ENCODE data around the gene CAMK4.

The CAMK4 gene

GRCh38 chr5:111227801-111228200 lies 3.6 kb downstream of the CAMK4 start:
- no peak for TF ChIP-seq CTCF (conservative IDR thresholded peaks at IDR 0.05; ENCODE audit: low read depth)
- H3K27ac ChIP-seq: peak overlapping the region; percentile 64
- peak; percentile 38 for DNase-seq (ENCODE audit: low spot score)
- POLR2A ChIA-PET (ENCODE audit: low non-redundant PET): no interaction called here
- CTCF ChIA-PET: no interaction called here

GRCh38 chr5:111228520-111229220 lies 4.5 kb downstream of the CAMK4 start:
- CTCF ChIA-PET: no interaction called here
- H3K27ac ChIP-seq: no peak overlapping the region

GRCh38 chr5:111229221-111229835 lies 5.1 kb downstream of the CAMK4 start:
- ChIA-PET POLR2A (ENCODE audit: low non-redundant PET) (no interaction called here), CTCF (no interaction called here)
- DNase-seq (ENCODE audit: low spot score): no peak
- no peak for TF ChIP-seq CTCF (conservative IDR thresholded peaks at IDR 0.05; ENCODE audit: low read depth)
- no peak overlapping the region for H3K27ac ChIP-seq

More at GRCh38 chr5:111228520-111229220, 4.5 kb downstream of the CAMK4 start:
- POLR2A ChIA-PET (ENCODE audit: low non-redundant PET): no interaction called here
- no peak for TF ChIP-seq CTCF (conservative IDR thresholded peaks at IDR 0.05; ENCODE audit: low read depth)
- no peak for DNase-seq (ENCODE audit: low spot score)

GRCh38 chr5:111229871-111230810 lies 6.0 kb downstream of the CAMK4 start:
- no peak for DNase-seq (ENCODE audit: low spot score)
- CTCF ChIA-PET: interaction anchor here (0.7 kb wide), 1 partner anchor 301 kb away, joined by 6 read pairs; no protein-coding TSS in a partner anchor
- H3K27ac ChIP-seq: no peak overlapping the region
- no peak for TF ChIP-seq CTCF (conservative IDR thresholded peaks at IDR 0.05; ENCODE audit: low read depth)
- POLR2A ChIA-PET (ENCODE audit: low non-redundant PET): no interaction called here

- no peak overlapping the region for H3K27ac ChIP-seq
- ChIA-PET POLR2A (ENCODE audit: low non-redundant PET) (no interaction called here), CTCF (interaction anchor here (0.7 kb wide), 2 partner anchors 35 to 300 kb away, joined by 5 to 6 read pairs; no protein-coding TSS in a partner anchor)
- TF ChIP-seq CTCF (conservative IDR thresholded peaks at IDR 0.05; ENCODE audit: low read depth): no peak
- no peak for DNase-seq (ENCODE audit: low spot score)
These were observed 6.9 kb downstream of the CAMK4 start for GRCh38 chr5:111231119-111231518.

- CTCF ChIA-PET: no interaction called here
- DNase-seq (ENCODE audit: low spot score): no peak
- POLR2A ChIA-PET (ENCODE audit: low non-redundant PET): no interaction called here
- no peak overlapping the region for H3K27ac ChIP-seq
- no peak for TF ChIP-seq CTCF (conservative IDR thresholded peaks at IDR 0.05; ENCODE audit: low read depth)
These were observed 8.3 kb downstream of the CAMK4 start for GRCh38 chr5:111232311-111233051.
